MG63 (cell line): ENCODE results near the gene CASR. TPM values are rescaled to one million over a fixed set of nuclear protein-coding genes. Genes with fewer than 3 reads are reported as not detected.

Experiments used
- DNase-seq: peaks from one replicate; pipeline ENCODE4 v3.0.0-alpha.2; 2020
- H3K27me3 ChIP-seq: fragments of 250-450 bp; sonication (Bioruptor Pico); 2 replicates; pipeline ENCODE4 v1.5.1; 2020; ENCODE audit warnings: mild to moderate bottlenecking, moderate library complexity
- H3K36me3 ChIP-seq: fragments of 250-450 bp; sonication (Bioruptor Pico); 2 replicates; pipeline ENCODE4 v1.5.1; 2020; ENCODE audit warnings: mild to moderate bottlenecking, moderate library complexity
- H3K4me3 ChIP-seq: fragments of 250-450 bp; sonication (Bioruptor Pico); 2 replicates; pipeline ENCODE4 v1.5.1; 2020; ENCODE audit warnings: mild to moderate bottlenecking, moderate library complexity
- H3K9me3 ChIP-seq: fragments of 250-450 bp; sonication (Bioruptor Pico); 2 replicates; pipeline ENCODE4 v1.5.1; 2020; ENCODE audit warnings: mild to moderate bottlenecking, moderate library complexity
- total RNA-seq: library from RNA; depleted of rRNA; stranded (reverse); fragments of >200 nt; shearing (Covaris generic); gene quantifications from 2 replicates; pipeline ENCODE4 v1.2.3, GENCODE V29; 2014; ENCODE audit warnings: low replicate concordance

CASR gene
- total RNA-seq, 1 experiment from 2014 or later, result not detected

GRCh38 chr3:122268257-122269024 lies 85.0 kb downstream of the CASR start:
- H3K4me3 ChIP-seq, result no peak overlapping the region
- DNase-seq, result no peak
- no peaks in the 10 kb centered on the region; the same call in 1 of the 2 replicates for H3K27me3 ChIP-seq
- H3K9me3 ChIP-seq, result no peaks in the 10 kb centered on the region
- no peaks in the 10 kb centered on the region for H3K36me3 ChIP-seq

- no peaks in the 10 kb centered on the region; the same call in 1 of the 2 replicates for H3K27me3 ChIP-seq
- no peak for DNase-seq
- H3K36me3 ChIP-seq, result no peaks in the 10 kb centered on the region
- no peaks in the 10 kb centered on the region for H3K9me3 ChIP-seq
- no peak overlapping the region for H3K4me3 ChIP-seq
Measured at GRCh38 chr3:122269045-122269444, 85.6 kb downstream of the CASR start.

- Histone ChIP-seq H3K9me3 (no peaks in the 10 kb centered on the region), H3K27me3 (no peaks in the 10 kb centered on the region), H3K36me3 (no peaks in the 10 kb centered on the region), H3K4me3 (no peak overlapping the region)
- no peak for DNase-seq
Measured at GRCh38 chr3:122271246-122271898, 87.9 kb downstream of the CASR start.

DNA sequence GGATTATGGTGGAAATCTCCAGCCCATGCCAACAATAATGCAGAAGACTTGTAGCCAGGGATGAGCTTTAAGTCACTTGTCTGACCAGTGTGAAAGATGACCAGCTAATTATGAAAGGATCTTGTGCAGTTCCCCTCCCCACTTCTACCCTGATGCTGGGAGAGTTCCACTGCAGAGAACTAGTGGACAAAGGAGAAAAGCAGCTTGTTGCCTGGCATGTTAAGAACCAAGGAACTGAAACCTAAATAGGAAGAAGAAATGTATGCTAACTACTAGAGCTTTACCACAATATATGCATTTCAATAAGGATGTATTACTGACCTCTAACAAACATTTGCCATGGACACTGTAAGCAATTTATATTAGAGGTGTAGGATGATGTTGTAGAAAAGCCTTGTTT lies 89.4 kb downstream of the CASR start:
- H3K27me3 ChIP-seq, result no peaks in the 10 kb centered on the region
- H3K4me3 ChIP-seq, result no peak overlapping the region
- no peak for DNase-seq
- H3K36me3 ChIP-seq, result no peaks in the 10 kb centered on the region
- H3K9me3 ChIP-seq, result no peaks in the 10 kb centered on the region

DNA sequence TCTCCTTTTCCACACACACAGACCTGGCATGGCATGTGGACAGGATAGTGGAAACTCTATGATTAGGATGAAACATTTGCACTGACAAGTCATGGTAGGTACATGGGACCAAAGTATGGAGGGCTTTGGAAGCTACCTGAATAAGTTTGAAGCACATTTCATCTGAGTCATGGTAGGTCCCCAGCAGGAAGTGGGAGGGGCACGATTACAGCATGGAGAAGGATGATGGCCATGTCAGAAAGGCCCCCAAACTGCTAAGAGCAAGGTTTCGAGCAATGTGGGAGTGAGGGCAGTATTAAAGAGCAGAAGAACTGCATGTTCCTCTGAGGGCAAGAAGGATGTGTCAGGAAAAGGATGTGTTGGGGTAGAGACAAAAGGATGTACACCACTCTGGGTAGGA lies 90.0 kb downstream of the CASR start:
- no peak overlapping the region for H3K4me3 ChIP-seq
- DNase-seq, result no peak
- no peaks in the 10 kb centered on the region for H3K9me3 ChIP-seq
- H3K27me3 ChIP-seq, result no peaks in the 10 kb centered on the region
- H3K36me3 ChIP-seq, result no peaks in the 10 kb centered on the region

DNA sequence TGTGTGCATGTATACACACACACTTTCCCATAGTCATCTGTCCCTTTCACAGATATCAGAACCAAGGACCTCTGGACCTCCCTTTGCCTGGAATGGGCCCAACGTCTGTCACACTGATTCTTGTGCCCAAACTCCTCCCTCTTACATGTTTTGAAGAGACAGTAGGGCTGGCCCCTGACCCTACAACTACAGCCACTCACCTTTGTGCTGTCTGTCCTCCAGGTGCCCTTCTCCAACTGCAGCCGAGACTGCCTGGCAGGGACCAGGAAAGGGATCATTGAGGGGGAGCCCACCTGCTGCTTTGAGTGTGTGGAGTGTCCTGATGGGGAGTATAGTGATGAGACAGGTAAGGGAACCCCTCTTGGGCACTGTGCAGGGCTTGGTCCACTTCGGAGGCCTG lies 98.4 kb downstream of the CASR start:
- peaks cover 3% of the 10 kb centered on the region; the same call in 1 of the 2 replicates for H3K27me3 ChIP-seq
- DNase-seq, result no peak
- H3K9me3 ChIP-seq, result no peaks in the 10 kb centered on the region
- H3K4me3 ChIP-seq, result no peak overlapping the region
- H3K36me3 ChIP-seq, result no peaks in the 10 kb centered on the region

DNA sequence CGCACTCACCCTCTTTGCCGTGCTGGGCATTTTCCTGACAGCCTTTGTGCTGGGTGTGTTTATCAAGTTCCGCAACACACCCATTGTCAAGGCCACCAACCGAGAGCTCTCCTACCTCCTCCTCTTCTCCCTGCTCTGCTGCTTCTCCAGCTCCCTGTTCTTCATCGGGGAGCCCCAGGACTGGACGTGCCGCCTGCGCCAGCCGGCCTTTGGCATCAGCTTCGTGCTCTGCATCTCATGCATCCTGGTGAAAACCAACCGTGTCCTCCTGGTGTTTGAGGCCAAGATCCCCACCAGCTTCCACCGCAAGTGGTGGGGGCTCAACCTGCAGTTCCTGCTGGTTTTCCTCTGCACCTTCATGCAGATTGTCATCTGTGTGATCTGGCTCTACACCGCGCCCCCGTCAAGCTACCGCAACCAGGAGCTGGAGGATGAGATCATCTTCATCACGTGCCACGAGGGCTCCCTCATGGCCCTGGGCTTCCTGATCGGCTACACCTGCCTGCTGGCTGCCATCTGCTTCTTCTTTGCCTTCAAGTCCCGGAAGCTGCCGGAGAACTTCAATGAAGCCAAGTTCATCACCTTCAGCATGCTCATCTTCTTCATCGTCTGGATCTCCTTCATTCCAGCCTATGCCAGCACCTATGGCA lies 100.5 kb downstream of the CASR start:
- DNase-seq, result no peak
- no peaks in the 10 kb centered on the region for H3K36me3 ChIP-seq
- H3K9me3 ChIP-seq, result no peaks in the 10 kb centered on the region
- H3K27me3 ChIP-seq, result peaks cover under 1% of the 10 kb centered on the region; the same call in 1 of the 2 replicates
- no peak overlapping the region for H3K4me3 ChIP-seq

- no peak overlapping the region for H3K4me3 ChIP-seq
- H3K9me3 ChIP-seq, result no peaks in the 10 kb centered on the region
- H3K36me3 ChIP-seq, result no peaks in the 10 kb centered on the region
- no peak for DNase-seq
- no peaks in the 10 kb centered on the region; the same call in 1 of the 2 replicates for H3K27me3 ChIP-seq
Measured at GRCh38 chr3:122284486-122284885, 101.0 kb downstream of the CASR start.

DNA sequence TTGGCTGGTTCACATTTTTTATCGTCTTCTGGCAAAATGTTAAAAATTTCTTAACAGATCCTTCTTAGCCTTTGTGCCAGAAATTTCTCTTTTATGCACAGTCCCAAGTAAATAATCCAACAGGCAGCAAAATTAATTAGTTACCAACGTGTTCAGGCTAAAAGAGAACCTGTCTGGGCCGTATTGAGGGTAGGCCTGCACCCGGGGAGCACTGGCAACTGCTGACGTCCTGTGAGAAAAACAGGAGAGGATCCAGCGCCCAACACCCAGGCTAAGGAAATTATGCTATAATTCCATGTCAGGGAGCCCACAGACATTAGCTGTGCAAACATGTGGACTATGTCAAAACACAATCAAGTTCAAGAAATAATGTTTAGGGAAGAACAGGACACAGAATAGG lies 110.9 kb downstream of the CASR start:
- Histone ChIP-seq H3K4me3 (no peak overlapping the region), H3K9me3 (no peaks in the 10 kb centered on the region), H3K36me3 (no peaks in the 10 kb centered on the region), H3K27me3 (peaks cover 5% of the 10 kb centered on the region; the same call in 1 of the 2 replicates)
- no peak for DNase-seq

GRCh38 chr3:122295266-122296062 lies 112.0 kb downstream of the CASR start:
- Histone ChIP-seq H3K4me3 (no peak overlapping the region), H3K27me3 (peaks cover 5% of the 10 kb centered on the region; the same call in 1 of the 2 replicates), H3K9me3 (peaks cover 7% of the 10 kb centered on the region; the same call in 1 of the 2 replicates), H3K36me3 (no peaks in the 10 kb centered on the region)
- no peak for DNase-seq

DNA sequence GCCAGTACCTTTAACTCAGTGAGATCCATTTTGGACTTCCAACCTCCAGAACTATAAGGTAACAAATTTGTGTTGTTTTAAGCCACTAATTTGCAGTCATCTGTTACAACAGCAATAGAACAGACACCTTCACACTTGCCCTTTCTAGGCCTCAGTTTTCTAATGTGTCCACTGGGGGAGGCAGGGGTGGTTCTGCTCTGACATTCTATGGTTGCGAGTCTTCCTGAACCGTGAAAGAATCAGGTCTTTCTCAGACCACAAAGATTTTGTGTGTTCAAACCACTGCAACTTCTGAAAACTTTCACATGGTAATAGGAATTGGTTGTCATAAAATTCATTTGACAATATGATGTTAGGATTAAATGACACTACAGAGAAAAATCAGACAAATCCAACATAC lies 114.8 kb downstream of the CASR start:
- H3K4me3 ChIP-seq, result no peak overlapping the region
- no peaks in the 10 kb centered on the region for H3K27me3 ChIP-seq
- no peaks in the 10 kb centered on the region for H3K36me3 ChIP-seq
- peaks cover 7% of the 10 kb centered on the region; the same call in 1 of the 2 replicates for H3K9me3 ChIP-seq
- DNase-seq, result no peak

DNA sequence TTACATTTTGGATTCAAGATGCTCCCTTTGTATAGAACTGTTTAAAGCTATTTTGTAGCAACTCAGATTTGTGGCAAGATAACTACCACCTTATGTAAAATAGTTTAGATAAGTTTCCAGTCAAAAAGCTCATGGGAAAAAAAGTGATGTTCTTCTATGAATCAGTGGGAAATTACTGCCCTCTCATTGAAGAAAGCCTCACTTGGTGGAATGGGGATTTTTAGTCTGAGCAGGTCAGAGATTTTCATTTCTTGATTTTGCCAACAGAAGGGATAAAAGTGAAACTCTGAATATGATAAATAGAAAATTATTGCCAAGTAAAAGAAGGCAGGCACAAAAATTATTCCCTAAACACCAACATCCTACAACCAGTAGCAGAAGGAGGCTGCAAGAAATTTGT lies 115.7 kb downstream of the CASR start:
- DNase-seq, result no peak

DNA sequence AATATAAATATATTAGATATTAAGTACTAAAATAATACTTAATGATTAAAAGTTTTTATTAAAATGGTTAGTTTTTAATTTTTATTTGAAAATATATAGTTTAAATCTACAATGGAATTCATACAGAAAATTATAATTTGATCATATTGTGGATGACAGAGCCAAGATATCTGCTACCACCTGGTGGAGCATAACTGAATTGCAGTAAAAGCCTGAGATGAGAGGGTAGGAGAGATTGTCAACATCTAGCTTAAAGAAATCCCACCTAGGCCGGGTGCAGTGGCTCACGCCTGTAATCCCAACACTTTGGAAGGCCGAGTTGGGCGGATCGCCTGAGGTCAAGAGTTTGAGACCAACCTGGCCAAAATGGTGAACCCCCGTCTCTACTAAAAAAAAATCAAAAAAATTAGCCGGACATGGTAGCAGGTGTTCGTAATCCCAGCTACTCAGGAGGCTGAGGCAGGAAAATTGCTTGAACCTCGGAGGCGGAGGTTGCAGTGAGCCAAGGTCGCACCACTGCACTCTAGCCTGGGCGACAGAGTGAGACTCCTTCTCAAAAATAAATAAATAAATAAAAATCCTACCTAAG lies 116.5 kb downstream of the CASR start:
- Histone ChIP-seq H3K36me3 (no peaks in the 10 kb centered on the region), H3K4me3 (no peak overlapping the region), H3K27me3 (no peaks in the 10 kb centered on the region), H3K9me3 (peaks cover 7% of the 10 kb centered on the region; the same call in 1 of the 2 replicates)
- DNase-seq, result no peak

More for the DNA sequence above, 115.7 kb downstream of the CASR start:
- Histone ChIP-seq H3K27me3 (no peaks in the 10 kb centered on the region), H3K36me3 (no peaks in the 10 kb centered on the region), H3K9me3 (peaks cover 7% of the 10 kb centered on the region; the same call in 1 of the 2 replicates), H3K4me3 (no peak overlapping the region)

DNA sequence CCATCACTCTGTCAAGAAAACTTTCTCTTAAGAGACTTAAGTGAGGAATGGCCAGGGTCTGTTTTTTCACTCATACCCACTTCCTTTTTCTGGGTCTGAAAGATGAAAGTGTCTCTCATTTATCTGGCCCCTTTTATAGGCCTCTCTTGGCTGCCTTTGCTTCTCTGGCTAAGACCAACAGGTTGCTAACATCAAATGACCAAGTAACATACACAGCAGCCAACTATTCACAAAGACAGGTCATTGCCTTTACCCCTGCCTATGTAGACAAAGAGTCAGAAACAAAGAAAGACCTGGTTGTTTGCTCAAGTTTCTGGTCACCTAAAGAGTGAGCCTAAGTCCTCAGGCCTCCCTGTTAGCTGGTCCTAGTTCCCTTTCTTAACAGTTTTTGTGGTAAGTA lies 117.6 kb downstream of the CASR start:
- Histone ChIP-seq H3K4me3 (no peak overlapping the region), H3K36me3 (no peaks in the 10 kb centered on the region), H3K27me3 (no peaks in the 10 kb centered on the region), H3K9me3 (peaks cover 7% of the 10 kb centered on the region; the same call in 1 of the 2 replicates)
- DNase-seq, result no peak

DNA sequence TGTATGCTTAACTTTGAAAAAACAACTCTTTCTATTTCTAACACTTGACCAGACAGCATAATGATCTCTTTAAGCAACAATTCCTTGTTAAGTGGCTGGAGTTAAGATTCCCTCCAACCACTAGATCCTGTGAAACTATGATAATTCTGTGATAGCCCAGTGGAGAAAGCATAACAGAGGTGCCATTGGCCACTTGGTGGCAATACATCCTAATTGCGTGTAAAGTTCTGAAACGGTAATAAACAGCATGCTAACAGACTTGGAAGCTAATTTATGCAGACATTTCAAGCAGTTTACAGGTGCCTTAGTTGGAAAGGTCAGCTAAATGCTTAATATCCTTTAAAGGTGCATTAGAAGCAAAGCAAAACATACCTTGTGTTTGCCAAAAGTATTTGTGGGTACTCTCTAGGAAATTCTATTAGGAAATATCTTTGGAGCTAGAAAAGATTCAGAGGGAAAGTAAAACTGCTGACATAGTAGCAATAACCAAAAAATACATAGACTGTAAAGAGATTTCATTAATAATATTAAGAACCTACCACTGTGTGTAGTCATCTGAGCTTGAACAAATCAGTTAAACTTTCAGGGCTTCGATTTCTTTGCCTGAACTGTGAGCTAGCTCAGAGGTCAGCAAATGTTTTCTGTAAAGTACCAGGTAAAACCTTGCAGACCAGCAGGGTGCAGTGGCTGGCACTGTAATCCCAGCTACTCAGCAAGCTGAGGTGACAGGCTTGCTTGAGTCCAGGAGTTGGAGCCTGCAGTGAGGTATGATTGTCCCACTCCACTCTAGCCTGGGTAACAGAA lies 122.6 kb downstream of the CASR start:
- no peak for DNase-seq
- no peaks in the 10 kb centered on the region for H3K36me3 ChIP-seq
- no peak overlapping the region for H3K4me3 ChIP-seq
- no peaks in the 10 kb centered on the region for H3K9me3 ChIP-seq
- no peaks in the 10 kb centered on the region for H3K27me3 ChIP-seq

DNA sequence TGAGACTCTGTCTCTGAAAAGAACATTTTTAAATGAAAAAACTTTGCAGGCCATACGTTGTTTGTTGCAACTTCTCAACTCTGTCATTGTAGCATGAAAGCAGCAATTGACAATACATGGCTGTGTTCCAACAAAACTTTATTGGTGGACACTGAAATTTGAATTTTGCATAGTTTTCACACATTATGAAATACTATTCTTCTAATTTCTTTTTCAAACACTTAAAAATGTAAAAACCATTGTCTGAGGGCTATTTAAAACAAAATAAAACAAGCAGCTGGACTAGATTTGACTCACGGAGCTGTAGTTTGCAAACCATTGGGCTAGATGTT lies 123.1 kb downstream of the CASR start:
- DNase-seq, result no peak
- no peaks in the 10 kb centered on the region for H3K36me3 ChIP-seq
- H3K4me3 ChIP-seq, result no peak overlapping the region
- H3K9me3 ChIP-seq, result no peaks in the 10 kb centered on the region
- no peaks in the 10 kb centered on the region for H3K27me3 ChIP-seq
